ENCODE data around the gene CCDC122.

CCDC122 gene

DNA sequence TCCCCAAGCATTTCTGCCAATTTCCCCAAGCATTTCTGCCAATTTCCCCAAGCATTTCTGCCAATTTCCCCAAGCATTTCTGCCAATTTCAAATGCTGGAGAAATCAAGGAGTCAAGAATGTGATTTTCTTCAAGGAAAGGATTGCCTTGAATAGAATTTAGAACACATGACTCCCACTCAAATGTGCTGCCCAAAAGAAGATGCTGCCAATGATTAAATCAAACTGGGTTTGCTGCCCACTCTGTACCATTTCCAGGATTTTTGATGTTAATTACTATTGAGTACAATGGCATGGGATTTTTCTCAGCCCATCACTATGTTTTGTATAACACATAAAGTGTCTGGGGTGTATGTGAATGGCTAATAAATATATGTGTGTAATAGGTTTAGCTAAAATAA is 70.9 kb downstream of the CCDC122 start:
- no peak for DNase-seq (ENCODE audit: low read depth)
- no peak overlapping the region for H3K4me3 ChIP-seq (ENCODE audit: low read depth, low read length)
- TF ChIP-seq, protein P1, sequence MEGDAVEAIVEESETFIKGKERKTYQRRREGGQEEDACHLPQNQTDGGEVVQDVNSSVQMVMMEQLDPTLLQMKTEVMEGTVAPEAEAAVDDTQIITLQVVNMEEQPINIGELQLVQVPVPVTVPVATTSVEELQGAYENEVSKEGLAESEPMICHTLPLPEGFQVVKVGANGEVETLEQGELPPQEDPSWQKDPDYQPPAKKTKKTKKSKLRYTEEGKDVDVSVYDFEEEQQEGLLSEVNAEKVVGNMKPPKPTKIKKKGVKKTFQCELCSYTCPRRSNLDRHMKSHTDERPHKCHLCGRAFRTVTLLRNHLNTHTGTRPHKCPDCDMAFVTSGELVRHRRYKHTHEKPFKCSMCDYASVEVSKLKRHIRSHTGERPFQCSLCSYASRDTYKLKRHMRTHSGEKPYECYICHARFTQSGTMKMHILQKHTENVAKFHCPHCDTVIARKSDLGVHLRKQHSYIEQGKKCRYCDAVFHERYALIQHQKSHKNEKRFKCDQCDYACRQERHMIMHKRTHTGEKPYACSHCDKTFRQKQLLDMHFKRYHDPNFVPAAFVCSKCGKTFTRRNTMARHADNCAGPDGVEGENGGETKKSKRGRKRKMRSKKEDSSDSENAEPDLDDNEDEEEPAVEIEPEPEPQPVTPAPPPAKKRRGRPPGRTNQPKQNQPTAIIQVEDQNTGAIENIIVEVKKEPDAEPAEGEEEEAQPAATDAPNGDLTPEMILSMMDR (IDR thresholded peaks at IDR 0.05; ENCODE audit: control insufficient read depth, extremely low read depth, insufficient read depth): no peak

DNA sequence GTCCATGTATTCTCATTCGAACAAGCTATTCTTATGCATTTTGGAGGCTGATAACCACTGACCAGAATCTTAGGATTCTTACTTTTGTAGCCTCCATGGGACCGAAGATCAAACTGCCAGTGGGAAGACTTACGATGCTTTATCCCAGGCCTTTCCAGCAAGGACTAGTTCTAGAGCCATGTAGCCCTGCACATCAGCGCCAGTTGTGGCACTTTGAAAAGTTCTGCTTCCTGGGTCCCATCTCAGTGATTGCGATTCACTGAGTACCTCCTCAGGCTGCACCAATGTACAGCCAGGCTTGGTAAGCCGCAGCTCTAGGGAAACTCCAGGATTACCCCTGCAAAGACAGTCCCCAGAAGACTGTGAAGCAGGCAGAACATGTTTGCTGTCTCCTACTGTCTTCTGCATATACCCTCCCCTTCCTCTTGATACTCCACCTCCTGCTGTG is 73.8 kb downstream of the CCDC122 start:
- TF ChIP-seq, protein P1 (IDR thresholded peaks at IDR 0.05; ENCODE audit: control insufficient read depth, extremely low read depth, insufficient read depth): no peak
- H3K4me3 ChIP-seq (ENCODE audit: low read depth, low read length): no peak overlapping the region
- DNase-seq (ENCODE audit: low read depth): no peak

DNA sequence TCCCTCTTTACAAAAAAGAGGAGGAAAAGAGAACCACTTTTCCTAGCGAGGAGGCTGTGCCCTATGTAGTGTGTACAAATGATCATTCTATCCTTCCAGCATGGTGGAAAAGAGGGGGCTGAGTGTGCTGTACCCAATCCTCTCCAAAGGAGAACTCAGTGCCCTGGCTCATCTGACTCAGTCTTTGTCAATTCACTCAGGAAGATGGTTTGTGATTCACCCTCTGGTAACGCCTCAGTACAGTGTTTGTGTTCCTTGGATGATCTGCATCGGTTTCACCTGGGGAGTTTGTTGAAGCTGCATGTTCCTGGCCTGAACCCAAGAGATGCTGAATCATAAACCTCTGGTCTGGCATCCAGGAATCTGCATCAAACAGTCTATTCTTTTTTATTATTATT is 74.5 kb downstream of the CCDC122 start:
- peak; percentile 28 for DNase-seq (ENCODE audit: low read depth)
- H3K4me3 ChIP-seq (ENCODE audit: low read depth, low read length): no peak overlapping the region
- TF ChIP-seq, protein P1 (IDR thresholded peaks at IDR 0.05; ENCODE audit: control insufficient read depth, extremely low read depth, insufficient read depth): no peak

DNA sequence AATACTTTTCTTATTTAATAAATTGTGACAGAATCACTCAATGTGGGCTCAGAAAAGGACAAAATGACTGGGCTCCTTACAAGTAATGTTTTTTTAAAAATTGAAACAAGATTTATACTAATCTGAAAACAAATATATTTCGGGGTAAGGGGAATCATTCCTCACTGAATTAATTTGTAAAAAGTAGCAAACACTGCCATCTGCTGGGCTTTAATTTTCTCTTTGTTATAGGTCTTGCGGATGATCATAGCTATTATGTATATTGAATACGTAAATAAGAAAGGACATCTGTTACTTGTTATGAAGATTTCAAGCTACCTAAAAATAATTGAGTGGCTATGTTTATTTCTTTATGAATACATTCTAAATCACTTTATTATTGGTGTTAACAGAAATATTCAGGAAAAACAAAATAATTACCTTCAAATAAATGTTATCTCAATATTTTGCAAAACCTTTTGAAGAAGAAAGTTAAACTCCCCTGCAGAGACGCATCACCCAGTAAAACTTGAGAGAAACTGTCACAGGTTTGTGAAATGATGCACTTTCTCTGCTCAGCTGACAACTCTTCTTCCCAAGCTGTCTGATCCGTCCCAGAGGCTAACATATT is 75.0 kb downstream of the CCDC122 start:
- TF ChIP-seq, protein P1 (IDR thresholded peaks at IDR 0.05; ENCODE audit: control insufficient read depth, extremely low read depth, insufficient read depth): peak; percentile 35
- no peak overlapping the region for H3K4me3 ChIP-seq (ENCODE audit: low read depth, low read length)
- peak; percentile 63 for DNase-seq (ENCODE audit: low read depth)

DNA sequence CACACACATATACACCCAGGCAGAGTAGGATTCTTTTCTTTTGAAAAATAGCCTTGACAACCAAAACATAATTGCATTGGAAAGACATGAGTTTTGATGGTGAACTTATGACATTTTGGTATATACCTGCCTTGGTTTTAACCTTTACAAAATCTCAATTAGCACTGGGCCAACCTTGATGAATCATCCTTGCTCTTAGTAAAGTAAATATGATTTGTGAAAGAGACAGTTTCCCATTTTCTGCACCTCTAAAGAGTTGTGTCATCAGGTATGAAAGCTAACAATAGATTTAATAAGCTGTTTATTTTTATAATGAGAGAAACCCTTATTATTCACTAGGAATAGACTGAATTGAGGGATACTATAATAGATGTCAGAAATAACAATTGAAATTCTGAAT is 77.0 kb downstream of the CCDC122 start:
- no peak for DNase-seq (ENCODE audit: low read depth)
- TF ChIP-seq, protein P1 (IDR thresholded peaks at IDR 0.05; ENCODE audit: control insufficient read depth, extremely low read depth, insufficient read depth): no peak
- H3K4me3 ChIP-seq (ENCODE audit: low read depth, low read length): no peak overlapping the region

DNA sequence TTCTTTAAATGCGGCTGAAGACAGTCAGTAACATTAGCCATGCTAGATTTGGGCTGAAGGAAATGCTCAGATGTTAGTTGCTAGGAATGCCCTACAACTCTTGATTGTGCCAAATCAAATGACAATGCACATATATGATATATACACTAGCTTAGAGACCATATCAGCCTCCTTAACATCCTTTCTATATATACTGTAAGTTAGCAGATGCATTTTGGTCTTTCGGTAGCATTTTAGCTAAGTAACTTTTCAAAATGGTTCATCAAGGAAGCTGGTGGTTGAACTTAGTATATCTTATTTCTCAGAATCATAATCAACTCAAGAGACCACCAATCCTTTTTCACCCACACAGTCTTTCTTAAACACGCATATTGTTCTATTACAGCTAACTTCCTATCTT is 78.7 kb downstream of the CCDC122 start:
- H3K4me3 ChIP-seq (ENCODE audit: low read depth, low read length): no peak overlapping the region
- TF ChIP-seq, protein P1 (IDR thresholded peaks at IDR 0.05; ENCODE audit: control insufficient read depth, extremely low read depth, insufficient read depth): no peak
- DNase-seq (ENCODE audit: low read depth): no peak

DNA sequence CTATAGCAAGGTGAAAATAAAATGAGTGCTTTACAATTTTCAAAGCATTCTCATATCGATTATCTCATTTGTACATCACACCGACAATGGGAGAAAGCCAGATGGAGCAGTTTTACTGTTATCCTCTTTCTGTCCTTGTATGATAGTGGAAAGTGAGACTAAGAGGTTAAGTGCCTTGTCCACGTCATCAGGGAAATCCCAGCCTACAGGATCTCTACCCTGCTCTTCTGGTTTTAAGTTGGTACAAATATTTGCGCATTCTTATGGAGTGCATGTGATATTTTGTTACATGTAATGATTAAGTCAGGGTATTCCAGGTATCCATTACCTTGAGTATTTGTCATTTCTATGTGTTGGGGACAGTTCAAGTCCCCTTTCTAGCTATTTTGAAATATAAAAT is 80.3 kb downstream of the CCDC122 start:
- TF ChIP-seq, protein P1 (IDR thresholded peaks at IDR 0.05; ENCODE audit: control insufficient read depth, extremely low read depth, insufficient read depth): no peak

More for the DNA sequence above, 80.3 kb downstream of the CCDC122 start:
- peak; percentile 14 for DNase-seq (ENCODE audit: low read depth)
- H3K4me3 ChIP-seq (ENCODE audit: low read depth, low read length): no peak overlapping the region
